Neuronal stem cell (in vitro differentiated cells): ENCODE measurements around the gene NKD2. TPM values are rescaled to one million over a fixed set of nuclear protein-coding genes. Genes with fewer than 3 reads are reported as not detected.

Source experiments
- DNase-seq: peaks from one replicate; pipeline ENCODE4 v3.0.0-alpha.2; 2013; ENCODE audit warnings: low spot score
- H2AFZ ChIP-seq: one replicate; pipeline ENCODE4 v1.6.1; 2013; ENCODE audit warnings: mild to moderate bottlenecking, low read length, inconsistent platforms
- H2AK5ac ChIP-seq: 2 replicates; pipeline ENCODE4 v1.6.1; 2013; ENCODE audit warnings: low read depth, mild to moderate bottlenecking, inconsistent platforms, low read length, moderate library complexity, mixed read lengths
- H2BK120ac ChIP-seq: 2 replicates; pipeline ENCODE4 v1.6.1; 2013; ENCODE audit warnings: low read depth, mild to moderate bottlenecking, inconsistent platforms, low read length, moderate library complexity, mixed read lengths
- H2BK12ac ChIP-seq: one replicate; pipeline ENCODE4 v1.6.1; 2013; ENCODE audit warnings: low read length, inconsistent platforms
- H2BK15ac ChIP-seq: 2 replicates; pipeline ENCODE4 v1.6.1; 2013; ENCODE audit warnings: mild to moderate bottlenecking, low read length, inconsistent platforms, mixed read lengths
- H2BK5ac ChIP-seq: one replicate; pipeline ENCODE4 v1.6.1; 2013; ENCODE audit warnings: inconsistent platforms, mild to moderate bottlenecking, low read length, moderate library complexity
- H3K14ac ChIP-seq: one replicate; pipeline ENCODE4 v1.6.1; 2013; ENCODE audit warnings: low read length, inconsistent platforms
- H3K18ac ChIP-seq: 2 replicates; pipeline ENCODE4 v1.6.1; 2013; ENCODE audit warnings: low read length, inconsistent platforms
- H3K23ac ChIP-seq: 2 replicates; pipeline ENCODE4 v1.6.1; 2013; ENCODE audit warnings: low read depth, mild to moderate bottlenecking, mixed read lengths, low read length, inconsistent platforms; ENCODE audit not compliant: poor library complexity
- H3K27ac ChIP-seq: replicated peaks from 3 replicates; pipeline ENCODE4 v1.5.1; 2013; ENCODE audit warnings: low read length, inconsistent platforms
- H3K27me3 ChIP-seq, 3 experiments: 2 replicates each; pipeline ENCODE4 v1.6.1; 2013; ENCODE audit warnings: low read length in 3 of 3, mild to moderate bottlenecking in 2 of 3, inconsistent platforms in 1 of 3, low read depth in 1 of 3, mixed read lengths in 1 of 3, moderate library complexity in 1 of 3; ENCODE audit not compliant: control insufficient read depth in 3 of 3, insufficient read depth in 3 of 3
- H3K36me3 ChIP-seq, 2 donors: replicated peaks in 1 of 2; 2 replicates each; pipeline ENCODE4 v1.6.1; 2013; ENCODE audit warnings: low read length in 2 of 2; ENCODE audit not compliant: control insufficient read depth in 2 of 2, insufficient read depth in 2 of 2
- H3K4ac ChIP-seq: 2 replicates; pipeline ENCODE4 v1.6.1; 2013; ENCODE audit warnings: inconsistent platforms, mild to moderate bottlenecking, low read length, moderate library complexity
- H3K4me1 ChIP-seq, 2 donors: 1 replicate in 1 of 2; 2 replicates in 1 of 2; pipeline ENCODE4 v1.6.1; 2013; ENCODE audit warnings: low read length in 2 of 2, low read depth in 1 of 2; ENCODE audit not compliant: control insufficient read depth in 2 of 2, insufficient read depth in 1 of 2
- H3K4me2 ChIP-seq: one replicate; pipeline ENCODE4 v1.6.1; 2013; ENCODE audit warnings: mild to moderate bottlenecking, low read length, inconsistent platforms; ENCODE audit not compliant: insufficient read depth, poor library complexity, severe bottlenecking
- H3K4me3 ChIP-seq, 2 donors: 2 replicates each; pipeline ENCODE4 v1.5.1; 2013; ENCODE audit warnings: low read length in 2 of 2, mild to moderate bottlenecking in 2 of 2, inconsistent platforms in 1 of 2, moderate library complexity in 1 of 2
- H3K79me1 ChIP-seq: one replicate; pipeline ENCODE4 v1.6.1; 2013; ENCODE audit warnings: low read depth, mild to moderate bottlenecking, inconsistent platforms, low read length, moderate library complexity
- H3K9ac ChIP-seq: one replicate; pipeline ENCODE4 v1.6.1; 2013; ENCODE audit warnings: mild to moderate bottlenecking, low read depth, low read length, inconsistent platforms; ENCODE audit not compliant: poor library complexity
- H3K9me3 ChIP-seq, 2 donors: replicated peaks in 1 of 2; 2 replicates each; pipeline versions ENCODE3 to v1.6.1; 2013; ENCODE audit warnings: low read length in 2 of 2, mild to moderate bottlenecking in 2 of 2, inconsistent platforms in 1 of 2, low read depth in 1 of 2, mixed read lengths in 1 of 2, moderate library complexity in 1 of 2; ENCODE audit not compliant: control insufficient read depth in 2 of 2, insufficient read depth in 1 of 2
- H4K8ac ChIP-seq: one replicate; pipeline ENCODE4 v1.6.1; 2013; ENCODE audit warnings: low read depth, mild to moderate bottlenecking, inconsistent platforms, low read length, moderate library complexity
- H4K91ac ChIP-seq: one replicate; pipeline ENCODE4 v1.6.1; 2013; ENCODE audit warnings: low read length, low read depth, mild to moderate bottlenecking, inconsistent platforms; ENCODE audit not compliant: poor library complexity
- WGBS, 2 donors: extraction: QIAGEN DNeasy Blood & Tissue Kit; methylation state at CpG; one replicate each; pipeline ENCODE4 v1.1.7; 2013; ENCODE audit warnings: missing lambda C conversion rate in 2 of 2, mixed read lengths in 1 of 2; ENCODE audit not compliant: insufficient read length in 2 of 2, insufficient replicate concordance in 1 of 2; ENCODE audit errors: extremely low coverage in 2 of 2; 5-methylcytosine and 5-hydroxymethylcytosine counted together
- small RNA-seq: library from polyadenylated mRNA; stranded (forward); fragments of <200 nt; extraction: miRNeasy Mini kit (QIAGEN cat#:217004); gene quantifications from one replicate; pipeline ENCODE3, GENCODE V24; 2013; ENCODE audit not compliant: insufficient read depth

NKD2 gene

GRCh38 chr5:1087428-1087827 is 78.8 kb downstream of the NKD2 start:
- Histone ChIP-seq H3K9ac (no peak overlapping the region), H2BK5ac (no peak overlapping the region), H3K4me1 (no peaks in the 10 kb centered on the region), H2BK120ac (no peak overlapping the region), H3K27me3 (no peaks in the 10 kb centered on the region), H3K18ac (no peak overlapping the region), H2BK15ac (no peak overlapping the region), H3K9me3 (no peaks in the 10 kb centered on the region), H2AK5ac (no peak overlapping the region), H3K14ac (no peak overlapping the region), H3K36me3 (peaks cover 41 to 70% of the 10 kb centered on the region in 2 donors), H3K4me2 (no peak overlapping the region), H3K4me3 (no peak overlapping the region), H2BK12ac (peak overlapping the region; percentile 73), H3K27ac (no peak overlapping the region), H2AFZ (no peak overlapping the region), H3K79me1 (peaks cover 16% of the 10 kb centered on the region), H3K23ac (peak overlapping the region; percentile 89), H4K8ac (peak overlapping the region; percentile 17), H4K91ac (peak overlapping the region; percentile 72), H3K4ac (no peak overlapping the region)
- 100% methylated on average over 1 of the region's 25 CpGs; no CpG with 5 or more reads in 1 of the 2 donors for WGBS, 2 donors
- no peak for DNase-seq

DNA sequence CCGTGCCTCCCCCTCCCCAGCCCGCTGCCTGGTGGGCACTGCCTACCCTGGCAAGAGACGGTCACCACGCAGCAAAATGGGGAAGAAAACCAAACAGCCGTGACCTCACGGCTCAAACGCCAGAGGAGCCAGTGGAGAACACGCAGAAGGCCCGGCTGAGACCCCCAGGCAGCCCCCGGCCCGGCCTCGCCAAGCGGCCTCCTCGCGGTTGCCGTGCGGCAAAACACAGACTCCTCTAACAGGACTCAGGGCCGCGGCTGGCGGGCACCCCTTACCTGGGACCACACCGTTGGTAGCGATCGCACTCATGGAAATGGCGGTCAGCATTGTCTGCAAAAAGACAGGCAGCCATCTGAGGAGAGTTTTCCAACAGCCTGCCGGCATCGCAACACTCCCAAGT is 79.4 kb downstream of the NKD2 start:
- Histone ChIP-seq H3K9me3 (no peaks in the 10 kb centered on the region), H3K4me3 (no peak overlapping the region), H3K23ac (peak overlapping the region; percentile 73), H2BK15ac (no peak overlapping the region), H2BK12ac (peak overlapping the region; percentile 22), H2BK5ac (no peak overlapping the region), H4K8ac (no peak overlapping the region), H3K27ac (no peak overlapping the region), H3K4me1 (no peaks in the 10 kb centered on the region), H2AK5ac (no peak overlapping the region), H3K4me2 (no peak overlapping the region), H2AFZ (no peak overlapping the region), H3K18ac (no peak overlapping the region), H3K79me1 (peaks cover 16% of the 10 kb centered on the region), H3K4ac (no peak overlapping the region), H3K27me3 (no peaks in the 10 kb centered on the region), H2BK120ac (no peak overlapping the region), H3K9ac (no peak overlapping the region), H3K14ac (no peak overlapping the region), H3K36me3 (peaks cover 42 to 71% of the 10 kb centered on the region in 2 donors), H4K91ac (no peak overlapping the region)
- WGBS, 2 donors: no CpG with 5 or more reads among the region's 26 CpGs
- no peak for DNase-seq

Small RNAs within 50 kb of the gene (small RNA-seq; reads per million reads assigned to genes)
- gene MIR4635: not detected
